HepG2 (cell line): Measurements from ENCODE around the gene BLOC1S1. TPM values are rescaled to one million over a fixed set of nuclear protein-coding genes. Genes with fewer than 3 reads are reported as not detected.

Experiments
- ATAC-seq: fragments of 200-7000 bp; cut with Tn5 transposase; 3 replicates; pipeline ENCODE4 v1.9.1; 2020; ENCODE audit warnings: mild to moderate bottlenecking, moderate library complexity
- BruUV-seq: library from RNA; stranded (reverse); fragments of 400-500 nt; replicated peaks from 2 replicates; lab custom pipeline; 2021; lab: Mats Ljungman, UMichigan
- CTCF ChIA-PET: fragments of 300-600 bp; formaldehyde crosslinking; extraction: SDS; loops from one replicate; lab custom pipeline; 2021; ENCODE audit warnings: low total read pairs, inconsistent platforms, low intra/inter-chr PET ratio; lab: Yijun Ruan, JAX
- POLR2A ChIA-PET: fragments of 350-600 bp; sonication (Branson Sonifier 250); formaldehyde crosslinking; loops from one replicate; lab custom pipeline; 2020; ENCODE audit warnings: antibody characterized with exemption, inconsistent platforms; lab: Yijun Ruan, JAX
- DNase-seq: peaks from one replicate; pipeline ENCODE4 v3.0.0-alpha.2; 2015; ENCODE audit warnings: low spot score
- FAIRE-seq: peaks from 3 replicates; lab custom pipeline; 2011; peaks lifted over from hg19 to GRCh38; lab: Jason Lieb, UNC
- H2AFZ ChIP-seq: one replicate; pipeline ENCODE4 v1.6.1; 2011; ENCODE audit warnings: low read length, inconsistent platforms
- H3K27ac ChIP-seq: fragments of 300-600 bp; 3 replicates; pipeline ENCODE4 v1.8.0; 2011; ENCODE audit warnings: mixed run types, mild to moderate bottlenecking, mixed read lengths, low read length, inconsistent platforms; ENCODE audit not compliant: insufficient read depth; ENCODE audit errors: extremely low read length
- H3K27me3 ChIP-seq, 2 experiments: fragments of 200-600 bp in 1 of 2; 2 replicates in 1 of 2; 3 replicates in 1 of 2; pipeline versions ENCODE4 v1.6.0 to v1.8.0; 2011; ENCODE audit warnings: low read length in 2 of 2, mild to moderate bottlenecking in 2 of 2, moderate library complexity in 2 of 2, inconsistent platforms in 1 of 2; ENCODE audit not compliant: insufficient read depth in 2 of 2, control insufficient read depth in 1 of 2
- H3K36me3 ChIP-seq, 2 experiments: fragments of 200-600 bp in 1 of 2; replicated peaks in 1 of 2; 2 replicates in 1 of 2; 3 replicates in 1 of 2; pipeline versions ENCODE4 v1.5.1 to v1.8.0; 2011; ENCODE audit warnings: low read length in 2 of 2, inconsistent platforms in 1 of 2; ENCODE audit not compliant: insufficient read depth in 2 of 2, control insufficient read depth in 1 of 2
- H3K4me1 ChIP-seq: 2 replicates; pipeline ENCODE4 v1.5.1; 2012; ENCODE audit warnings: low read length, inconsistent platforms; ENCODE audit not compliant: insufficient read depth
- H3K4me2 ChIP-seq: 2 replicates; pipeline ENCODE4 v1.6.0; 2011; ENCODE audit warnings: low read depth, low read length, inconsistent platforms
- H3K4me3 ChIP-seq, 3 experiments: fragments of 200-600 bp in 1 of 3; sonication (generic), shearing (Covaris generic) in 1 of 3; replicated peaks in 1 of 3; 2 replicates each; pipeline ENCODE4 v1.5.1; 2011 to 2016; ENCODE audit warnings: low read length in 3 of 3, inconsistent platforms in 2 of 3, low read depth in 2 of 3, mild to moderate bottlenecking in 2 of 3, control low read depth in 1 of 3, mixed read lengths in 1 of 3; ENCODE audit not compliant: insufficient read depth in 1 of 3
- H3K79me2 ChIP-seq: one replicate; pipeline ENCODE4 v1.6.1; 2011; ENCODE audit warnings: low read length, inconsistent platforms; ENCODE audit not compliant: insufficient read depth
- H3K9ac ChIP-seq: 2 replicates; pipeline ENCODE4 v1.6.0; 2011; ENCODE audit warnings: mild to moderate bottlenecking, low read depth, low read length, inconsistent platforms; ENCODE audit not compliant: insufficient read depth
- H3K9me3 ChIP-seq: 2 replicates; pipeline ENCODE4 v1.5.1; 2012; ENCODE audit warnings: mild to moderate bottlenecking, low read length
- H4K20me1 ChIP-seq: 2 replicates; pipeline ENCODE4 v1.6.0; 2011; ENCODE audit warnings: inconsistent platforms, mild to moderate bottlenecking, low read length, moderate library complexity; ENCODE audit not compliant: insufficient read depth
- BHLHE40 ChIP-seq: IDR thresholded peaks from 2 replicates; pipeline ENCODE4 v1.6.1; 2011; ENCODE audit warnings: low read length, improper control_type of control experiment
- DDIT3 ChIP-seq: sonication (generic); formaldehyde crosslinking; IDR thresholded peaks from 2 replicates; pipeline ENCODE4 v1.4.0; 2020; ENCODE audit warnings: mild to moderate bottlenecking, missing genetic modification reagents
- FOXC1 ChIP-seq: sonication (generic); formaldehyde crosslinking; IDR thresholded peaks from 2 replicates; pipeline ENCODE4 v1.8.0; 2022; ENCODE audit warnings: mild to moderate bottlenecking, missing genetic modification reagents, borderline replicate concordance
- MIXL1 ChIP-seq: IDR thresholded peaks from 2 replicates; pipeline ENCODE4 v1.6.1; 2016
- MXI1 ChIP-seq: IDR thresholded peaks from 3 replicates; pipeline ENCODE4 v1.6.1; 2012; ENCODE audit warnings: low read depth, low read length, inconsistent platforms, borderline replicate concordance
- NFE2 ChIP-seq: sonication (generic); formaldehyde crosslinking; IDR thresholded peaks from 2 replicates; pipeline ENCODE4 v1.4.0; 2020; ENCODE audit warnings: missing genetic modification reagents
- SMYD3 ChIP-seq: sonication (generic); formaldehyde crosslinking; IDR thresholded peaks from 2 replicates; pipeline ENCODE4 v1.8.1; 2023; ENCODE audit warnings: mild to moderate bottlenecking, missing genetic modification reagents
- SP140L ChIP-seq: sonication (generic); formaldehyde crosslinking; IDR thresholded peaks from 2 replicates; pipeline ENCODE4 v1.4.0; 2020; ENCODE audit warnings: missing genetic modification reagents, borderline replicate concordance
- ZNF10 ChIP-seq: sonication (generic); formaldehyde crosslinking; IDR thresholded peaks from 2 replicates; pipeline ENCODE4 v1.4.0; 2020; ENCODE audit warnings: mild to moderate bottlenecking, low read depth, missing genetic modification reagents, borderline replicate concordance
- WGBS: methylation state at CpG from one replicate; pipeline ENCODE4 v1.1.6; 2017; ENCODE audit warnings: low lambda C conversion rate; 5-methylcytosine and 5-hydroxymethylcytosine counted together
- in situ Hi-C: cut with HindIII; loops from 2 replicates; pipeline ENCODE4 v1.10.0; 2017; ENCODE audit warnings: low pct_unique_long_range_greater_than_20kb; ENCODE audit not compliant: extremely low pct_ligation_motif_present
- intact Hi-C: fragments of 100-400 bp; cut with micrococcal nuclease; formaldehyde crosslinking; loops from one replicate; pipeline ENCODE4 v1.10.0; 2022; ENCODE audit not compliant: unreplicated experiment
- polyA plus RNA-seq, 8 experiments: library from polyadenylated mRNA; depleted of rRNA in 3 of 8; stranded (reverse) in 7 of 8; unstranded in 1 of 8; fragments of >200 nt; fragmentation: Illumina TruSeq in 4 of 8; extraction: Trizol in 4 of 8; gene quantifications; 2 replicates each; pipeline versions ENCODE4 v1.2.1 to v1.2.3, GENCODE V29; 2011 to 2016; ENCODE audit warnings: low read depth in 4 of 8, missing spikeins in 1 of 8, mixed read lengths in 1 of 8; ENCODE audit not compliant: insufficient read depth in 1 of 8
- total RNA-seq, 5 experiments: library from RNA; depleted of rRNA; stranded (reverse); fragments of >200 nt; fragmentation: Illumina TruSeq; extraction: Trizol; gene quantifications; 2 replicates each; pipeline ENCODE4 v1.2.3, GENCODE V29; 2016; ENCODE audit warnings: low read depth in 1 of 5

Gene BLOC1S1
- total and polyA plus RNA-seq, 2 of the 13 experiments (the other 11 are each of a cell fraction or from before 2014, with no cell fraction given): 55.1 to 95.3 TPM

DNA sequence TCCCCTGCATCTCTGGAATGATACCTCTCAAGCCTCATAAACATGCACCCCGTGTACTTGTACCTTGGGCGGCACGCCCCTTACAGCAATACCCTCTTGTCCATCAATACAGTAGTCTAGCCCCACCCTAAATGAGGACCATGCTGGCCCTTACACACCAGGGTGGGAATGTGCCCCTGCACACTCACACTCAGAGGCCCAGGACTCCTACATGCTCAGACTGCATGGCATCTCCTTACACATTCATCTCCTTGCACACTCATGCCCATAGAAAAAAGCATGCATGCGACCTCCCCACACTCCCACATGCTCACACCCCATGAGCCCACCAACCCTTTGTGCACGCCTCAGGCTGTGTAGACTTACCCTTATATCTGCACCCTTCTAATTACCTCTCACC is 30.2 kb upstream of the BLOC1S1 start:
- H3K9me3 ChIP-seq: no peaks in the 10 kb centered on the region
- no peak overlapping the region for H3K4me2 ChIP-seq
- 89% methylated on average over 5 of the region's 5 CpGs for WGBS
- in situ Hi-C loops: no loop called here
- H3K27ac ChIP-seq: no peak overlapping the region
- H2AFZ ChIP-seq: no peak overlapping the region
- no peak overlapping the region for H3K4me3 ChIP-seq
- H3K36me3 ChIP-seq: peaks cover 0 to 3% of the 10 kb centered on the region in 2 experiments; a peak in 1 of 5 replicates
- TF ChIP-seq ZNF10 (no peak), BHLHE40 (no peak), MXI1 (no peak), SP140L (CRISPR knock-in tag) (no peak), NFE2 (CRISPR knock-in tag) (no peak), MIXL1 (CRISPR knock-in tag) (no peak)
- H4K20me1 ChIP-seq: no peaks in the 10 kb centered on the region
- ChIA-PET POLR2A (no interaction called here), CTCF (no interaction called here)
- no TSS peak for BruUV-seq
- H3K9ac ChIP-seq: no peak overlapping the region
- no peaks in the 10 kb centered on the region; a peak in 1 of 5 replicates for H3K27me3 ChIP-seq
- DNase-seq (no peak), FAIRE-seq (no peak), ATAC-seq (no peak)
- H3K79me2 ChIP-seq: peaks cover 7% of the 10 kb centered on the region
- intact Hi-C loops: no loop called here
- H3K4me1 ChIP-seq: peaks cover 20% of the 10 kb centered on the region

DNA sequence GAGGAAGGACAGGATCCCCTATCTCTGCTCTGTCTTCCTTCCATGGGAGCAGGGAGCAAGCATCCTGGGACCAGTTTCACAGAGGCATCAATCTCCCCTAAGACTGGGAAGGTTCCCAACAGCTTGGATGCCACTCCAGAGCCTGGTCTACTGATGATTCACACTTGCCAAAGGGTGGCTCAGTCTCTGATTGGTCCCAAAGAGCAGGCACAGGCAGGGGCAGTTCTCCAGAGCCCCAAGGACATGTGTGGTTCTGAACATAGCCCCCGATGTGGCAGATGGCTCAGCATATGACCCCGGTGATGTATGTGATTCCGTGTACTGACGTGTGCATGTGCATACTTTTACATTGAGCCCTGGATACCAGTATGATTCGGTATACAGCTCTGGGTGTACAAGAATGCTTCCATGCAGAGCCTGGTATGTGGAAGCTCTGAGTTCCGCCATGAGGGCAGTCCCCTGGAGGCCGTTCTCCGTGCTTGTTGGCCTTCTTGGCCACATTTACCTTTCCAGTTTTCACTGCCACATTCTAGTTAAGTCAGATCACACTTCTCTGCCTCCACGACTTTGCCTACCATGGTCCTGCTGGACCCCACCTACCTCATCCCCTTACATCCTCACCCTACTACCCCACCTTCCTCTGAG is 29.4 kb upstream of the BLOC1S1 start:
- Histone ChIP-seq H3K27me3 (no peaks in the 10 kb centered on the region; a peak in 1 of 5 replicates), H3K9ac (no peak overlapping the region), H3K36me3 (peaks cover 0 to 3% of the 10 kb centered on the region in 2 experiments; a peak in 1 of 5 replicates), H3K4me2 (no peak overlapping the region), H2AFZ (no peak overlapping the region), H4K20me1 (no peaks in the 10 kb centered on the region), H3K4me1 (peaks cover 14% of the 10 kb centered on the region), H3K9me3 (no peaks in the 10 kb centered on the region), H3K79me2 (peaks cover 7% of the 10 kb centered on the region), H3K27ac (no peak overlapping the region), H3K4me3 (no peak overlapping the region)
- intact Hi-C loops: no loop called here
- ATAC-seq (no peak), FAIRE-seq (no peak), DNase-seq (no peak)
- TF ChIP-seq DDIT3 (CRISPR knock-in tag): no peak
- TF ChIP-seq SMYD3 (CRISPR knock-in tag): no peak
- TF ChIP-seq FOXC1: no peak
- no TSS peak for BruUV-seq
- ChIA-PET POLR2A (no interaction called here), CTCF (no interaction called here)
- in situ Hi-C loops: no loop called here
- WGBS: 87% methylated on average over 5 of the region's 9 CpGs
